IPS-NIHi7 (cell line): Measurements from ENCODE around the gene TRABD2A.

ENCODE experiments used
- DNase-seq: peaks from one replicate; pipeline ENCODE4 v3.0.0; 2012; ENCODE audit warnings: mixed read lengths; ENCODE audit errors: extremely low spot score

The TRABD2A gene

GRCh38 chr2:84817239-84817655 lies 63.6 kb downstream of the TRABD2A start:
- DNase-seq: no peak

GRCh38 chr2:84816426-84817026 lies 64.4 kb downstream of the TRABD2A start:
- no peak for DNase-seq

GRCh38 chr2:84815146-84815545 lies 65.7 kb downstream of the TRABD2A start:
- no peak for DNase-seq

GRCh38 chr2:84811839-84812431 lies 68.9 kb downstream of the TRABD2A start:
- DNase-seq: no peak

GRCh38 chr2:84808279-84808678 lies 72.6 kb downstream of the TRABD2A start:
- DNase-seq: no peak

GRCh38 chr2:84807063-84807485 lies 73.8 kb downstream of the TRABD2A start:
- DNase-seq: no peak

- DNase-seq: no peak
These were observed 75.5 kb downstream of the TRABD2A start for GRCh38 chr2:84805250-84805958.

- no peak for DNase-seq
These were observed 79.1 kb downstream of the TRABD2A start for GRCh38 chr2:84801811-84802210.

GRCh38 chr2:84800194-84800805 lies 80.6 kb downstream of the TRABD2A start:
- no peak for DNase-seq

GRCh38 chr2:84799772-84800171 lies 81.1 kb downstream of the TRABD2A start:
- no peak for DNase-seq

- DNase-seq: no peak
These were observed 83.6 kb downstream of the TRABD2A start for GRCh38 chr2:84797271-84797670.

GRCh38 chr2:84796798-84797197 lies 84.1 kb downstream of the TRABD2A start:
- no peak for DNase-seq

- no peak for DNase-seq
These were observed 87.2 kb downstream of the TRABD2A start for GRCh38 chr2:84793641-84794040.

GRCh38 chr2:84792856-84793522 lies 87.9 kb downstream of the TRABD2A start:
- DNase-seq: no peak

GRCh38 chr2:84788498-84788897 lies 92.4 kb downstream of the TRABD2A start:
- DNase-seq: no peak

GRCh38 chr2:84788027-84788426 lies 92.9 kb downstream of the TRABD2A start:
- no peak for DNase-seq

- DNase-seq: no peak
These were observed 94.3 kb downstream of the TRABD2A start for GRCh38 chr2:84786601-84787000.

GRCh38 chr2:84785950-84786349 lies 94.9 kb downstream of the TRABD2A start:
- DNase-seq: no peak

- no peak for DNase-seq
These were observed 98.0 kb downstream of the TRABD2A start for GRCh38 chr2:84782717-84783442.

- no peak for DNase-seq
These were observed 98.8 kb downstream of the TRABD2A start for GRCh38 chr2:84781942-84782716.

GRCh38 chr2:84779781-84780180 lies 101.1 kb downstream of the TRABD2A start:
- no peak for DNase-seq
